ENCODE measurements around the gene DYRK3. TPM values are rescaled to one million over a fixed set of nuclear protein-coding genes. Genes with fewer than 3 reads are reported as not detected.

The DYRK3 gene
- total and polyA plus RNA-seq, 2 of the 8 experiments (the other 6 are each of a cell fraction or from before 2014, with no cell fraction given) = 2.1 to 8.5 TPM

DNA sequence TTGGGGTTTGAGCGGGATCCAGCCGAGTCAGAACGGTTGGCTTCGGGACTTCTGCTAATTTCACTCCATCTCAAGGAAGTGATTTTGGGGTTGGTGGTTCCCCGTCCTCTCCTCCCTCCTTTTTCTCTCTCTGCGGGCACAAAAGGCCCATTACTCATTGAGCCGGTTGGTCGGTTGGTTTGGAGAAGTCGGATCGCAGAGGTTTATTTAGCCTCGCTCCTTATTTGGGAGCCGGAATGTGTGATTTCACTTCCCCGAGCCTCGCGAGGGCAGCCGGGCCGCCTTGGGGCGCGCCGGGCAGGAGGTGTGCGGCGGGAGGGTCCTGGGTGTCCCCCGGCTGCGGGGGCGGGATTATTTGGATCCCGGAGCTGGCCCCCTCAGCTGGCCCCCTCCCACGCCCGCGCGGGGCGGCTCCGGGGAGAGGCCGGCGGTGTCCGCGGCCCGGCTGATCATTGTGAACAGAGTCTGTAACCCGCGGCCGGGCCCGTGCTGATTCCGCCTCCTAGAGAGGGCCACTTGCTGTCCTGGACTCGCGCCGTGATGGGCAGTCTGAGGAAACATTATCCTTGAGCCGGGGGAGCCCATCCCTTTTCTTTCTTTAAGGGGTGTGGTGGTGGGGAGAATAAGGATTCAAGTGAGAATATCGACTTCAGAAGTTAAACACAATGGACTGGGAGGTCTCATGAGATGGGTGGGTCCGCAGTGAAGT, 50.6 kb downstream of the DYRK3 start (continued):
- TF ChIP-seq, protein P1, sequence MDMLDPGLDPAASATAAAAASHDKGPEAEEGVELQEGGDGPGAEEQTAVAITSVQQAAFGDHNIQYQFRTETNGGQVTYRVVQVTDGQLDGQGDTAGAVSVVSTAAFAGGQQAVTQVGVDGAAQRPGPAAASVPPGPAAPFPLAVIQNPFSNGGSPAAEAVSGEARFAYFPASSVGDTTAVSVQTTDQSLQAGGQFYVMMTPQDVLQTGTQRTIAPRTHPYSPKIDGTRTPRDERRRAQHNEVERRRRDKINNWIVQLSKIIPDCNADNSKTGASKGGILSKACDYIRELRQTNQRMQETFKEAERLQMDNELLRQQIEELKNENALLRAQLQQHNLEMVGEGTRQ (IDR thresholded peaks at IDR 0.05; ENCODE audit: low read length) = no peak
- no peak for TF ChIP-seq EP300 (IDR thresholded peaks at IDR 0.05; ENCODE audit: borderline replicate concordance in 1 of 2, low read depth in 2 of 2, low read length in 2 of 2)
- TF ChIP-seq, protein P2, sequence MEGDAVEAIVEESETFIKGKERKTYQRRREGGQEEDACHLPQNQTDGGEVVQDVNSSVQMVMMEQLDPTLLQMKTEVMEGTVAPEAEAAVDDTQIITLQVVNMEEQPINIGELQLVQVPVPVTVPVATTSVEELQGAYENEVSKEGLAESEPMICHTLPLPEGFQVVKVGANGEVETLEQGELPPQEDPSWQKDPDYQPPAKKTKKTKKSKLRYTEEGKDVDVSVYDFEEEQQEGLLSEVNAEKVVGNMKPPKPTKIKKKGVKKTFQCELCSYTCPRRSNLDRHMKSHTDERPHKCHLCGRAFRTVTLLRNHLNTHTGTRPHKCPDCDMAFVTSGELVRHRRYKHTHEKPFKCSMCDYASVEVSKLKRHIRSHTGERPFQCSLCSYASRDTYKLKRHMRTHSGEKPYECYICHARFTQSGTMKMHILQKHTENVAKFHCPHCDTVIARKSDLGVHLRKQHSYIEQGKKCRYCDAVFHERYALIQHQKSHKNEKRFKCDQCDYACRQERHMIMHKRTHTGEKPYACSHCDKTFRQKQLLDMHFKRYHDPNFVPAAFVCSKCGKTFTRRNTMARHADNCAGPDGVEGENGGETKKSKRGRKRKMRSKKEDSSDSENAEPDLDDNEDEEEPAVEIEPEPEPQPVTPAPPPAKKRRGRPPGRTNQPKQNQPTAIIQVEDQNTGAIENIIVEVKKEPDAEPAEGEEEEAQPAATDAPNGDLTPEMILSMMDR (IDR thresholded peaks at IDR 0.05; ENCODE audit: control extremely low read depth in 1 of 3, insufficient read depth in 1 of 3, low read depth in 1 of 3, low read length in 3 of 3) = no peak
- TF ChIP-seq GABPA (IDR thresholded peaks at IDR 0.05; ENCODE audit: borderline replicate concordance, insufficient read depth, low read length) = no peak
- TF ChIP-seq ZNF274 (IDR thresholded peaks at IDR 0.05; ENCODE audit: borderline replicate concordance, extremely low read depth, low read length) = no peak
- TF ChIP-seq KDM5A (IDR thresholded peaks at IDR 0.05; ENCODE audit: low read length) = no peak
- TF ChIP-seq KDM1A (IDR thresholded peaks at IDR 0.05; ENCODE audit: borderline replicate concordance, low read length) = no peak
- no peak for TF ChIP-seq GTF2F1 (IDR thresholded peaks at IDR 0.05; ENCODE audit: borderline replicate concordance, low read depth, low read length)
- TF ChIP-seq NANOG (IDR thresholded peaks at IDR 0.05; ENCODE audit: insufficient read depth, low read depth, low read length, poor library complexity, severe bottlenecking) = no peak
- TF ChIP-seq CEBPB (IDR thresholded peaks at IDR 0.05; ENCODE audit: low read depth, low read length) = no peak
- no peak for TF ChIP-seq JUND (IDR thresholded peaks at IDR 0.05; ENCODE audit: low read length)
- no peak for TF ChIP-seq CTBP2 (IDR thresholded peaks at IDR 0.05; ENCODE audit: borderline replicate concordance, insufficient read depth, insufficient read length, low read length)
- TF ChIP-seq CBX5 (IDR thresholded peaks at IDR 0.05; ENCODE audit: low read depth, low read length) = no peak
- TF ChIP-seq RNF2 (IDR thresholded peaks at IDR 0.05; ENCODE audit: borderline replicate concordance, low read depth, low read length, missing control alignments, poor library complexity, severe bottlenecking) = no peak
- TF ChIP-seq RFX5 (IDR thresholded peaks at IDR 0.05; ENCODE audit: borderline replicate concordance, low read depth, low read length) = no peak
- 0 out of 2 replicates have a peak, but pooled peaks have one; percentile 46 for TF ChIP-seq PHF8 (conservative IDR thresholded peaks at IDR 0.05; ENCODE audit: low read depth, low read length)
- no peak for TF ChIP-seq JUN (IDR thresholded peaks at IDR 0.05; ENCODE audit: low read depth, low read length)
- no peak for TF ChIP-seq HDAC2 (IDR thresholded peaks at IDR 0.05; ENCODE audit: borderline replicate concordance in 1 of 2, low read depth in 2 of 2, low read length in 2 of 2)
- TF ChIP-seq SUZ12 (IDR thresholded peaks at IDR 0.05; ENCODE audit: low read length) = no peak; the same call in 1 of the 2 replicates

Data from H1 (cell line).